GM23338 (cell line): ENCODE results near the gene OSGIN1. TPM values are rescaled to one million over a fixed set of nuclear protein-coding genes. Genes with fewer than 3 reads are reported as not detected.

Experiments used
- ATAC-seq: fragments of 200-7000 bp; cut with Tn5 transposase; 3 replicates; pipeline ENCODE4 v1.9.1; 2020
- DNase-seq: peaks from one replicate; pipeline ENCODE4 v3.0.0-alpha.2; 2015; ENCODE audit warnings: low spot score
- H2AFZ ChIP-seq: fragments of 200-600 bp; sonication (generic); 2 replicates; pipeline ENCODE4 v1.8.0; 2016; ENCODE audit warnings: antibody characterized with exemption, mild to moderate bottlenecking, moderate library complexity
- H3F3A ChIP-seq: fragments of 200-600 bp; sonication (generic); replicated peaks from 2 replicates; pipeline ENCODE4 v1.8.0; 2017; ENCODE audit warnings: antibody characterized with exemption, mixed run types, low read depth
- H3K27ac ChIP-seq: fragments of 200-600 bp; sonication (generic); 2 replicates; pipeline ENCODE4 v1.6.1; 2016; ENCODE audit warnings: low read depth
- H3K27me3 ChIP-seq: fragments of 200-600 bp; sonication (generic); 2 replicates; pipeline ENCODE4 v1.8.0; 2016; ENCODE audit warnings: mild to moderate bottlenecking, mixed run types, moderate library complexity; ENCODE audit not compliant: insufficient read depth
- H3K36me3 ChIP-seq: fragments of 200-600 bp; sonication (generic); 2 replicates; pipeline ENCODE4 v1.8.0; 2016; ENCODE audit warnings: mild to moderate bottlenecking; ENCODE audit not compliant: insufficient read depth
- H3K4me1 ChIP-seq: fragments of 200-600 bp; sonication (generic); 2 replicates; pipeline ENCODE4 v1.8.0; 2016; ENCODE audit warnings: mild to moderate bottlenecking, moderate library complexity; ENCODE audit not compliant: insufficient read depth
- H3K4me2 ChIP-seq: fragments of 200-600 bp; sonication (generic); 2 replicates; pipeline ENCODE4 v1.7.1; 2017; ENCODE audit warnings: mixed run types
- H3K4me3 ChIP-seq: fragments of 200-600 bp; sonication (generic); 2 replicates; pipeline ENCODE4 v1.6.1; 2016; ENCODE audit warnings: mixed run types
- H3K79me2 ChIP-seq: fragments of 200-600 bp; sonication (generic); replicated peaks from 2 replicates; pipeline ENCODE4 v1.8.0; 2017; ENCODE audit warnings: mild to moderate bottlenecking; ENCODE audit not compliant: insufficient read depth
- H3K9me2 ChIP-seq: fragments of 200-600 bp; sonication (generic); 2 replicates; pipeline ENCODE4 v1.8.0; 2017; ENCODE audit not compliant: insufficient read depth
- H4K20me1 ChIP-seq: fragments of 200-600 bp; sonication (generic); replicated peaks from 2 replicates; pipeline ENCODE4 v1.8.0; 2017; ENCODE audit warnings: mild to moderate bottlenecking; ENCODE audit not compliant: insufficient read depth
- H3K27ac Mint-ChIP-seq: 2 replicates; pipeline ENCODE4 v1.8.0; 2020; ENCODE audit warnings: inconsistent platforms, mild to moderate bottlenecking, moderate library complexity, mixed read lengths
- H3K27me3 Mint-ChIP-seq: 3 replicates; pipeline ENCODE4 v1.8.0; 2022; ENCODE audit warnings: low read depth, mild to moderate bottlenecking, moderate library complexity, mixed read lengths, inconsistent platforms; ENCODE audit not compliant: insufficient read depth, poor library complexity
- H3K36me3 Mint-ChIP-seq: 3 replicates; pipeline ENCODE4 v1.8.0; 2021; ENCODE audit warnings: low read depth, mild to moderate bottlenecking, inconsistent platforms, moderate library complexity, mixed read lengths
- H3K4me1 Mint-ChIP-seq: 3 replicates; pipeline ENCODE4 v1.8.0; 2020; ENCODE audit warnings: mild to moderate bottlenecking, inconsistent platforms, mixed read lengths
- H3K4me3 Mint-ChIP-seq: 3 replicates; pipeline ENCODE4 v1.8.0; 2021; ENCODE audit warnings: moderate library complexity, mild to moderate bottlenecking, inconsistent platforms, mixed read lengths
- H3K9me3 Mint-ChIP-seq: 3 replicates; pipeline ENCODE4 v1.8.0; 2020; ENCODE audit warnings: moderate library complexity, mild to moderate bottlenecking, inconsistent platforms, mixed read lengths
- CREB1 ChIP-seq: fragments of 250-450 bp; sonication (Bioruptor Pico); IDR thresholded peaks from 2 replicates; pipeline ENCODE4 v1.5.0; 2020; ENCODE audit warnings: low read depth, mild to moderate bottlenecking, moderate library complexity
- EZH2 ChIP-seq: fragments of 200-600 bp; sonication (generic); IDR thresholded peaks from one replicate; pipeline ENCODE4 v1.8.0; 2017; ENCODE audit warnings: antibody characterized with exemption, mild to moderate bottlenecking, low read depth; ENCODE audit not compliant: unreplicated experiment
- JUNB ChIP-seq: IDR thresholded peaks from one replicate; pipeline ENCODE4 v1.6.1; 2016; ENCODE audit warnings: antibody characterized with exemption; ENCODE audit not compliant: unreplicated experiment
- ZNF114 ChIP-seq: fragments of 250-450 bp; sonication (Bioruptor Pico); IDR thresholded peaks from 2 replicates; pipeline ENCODE4 v1.5.0; 2020; ENCODE audit warnings: mild to moderate bottlenecking, moderate library complexity
- ZNF331 ChIP-seq: fragments of 250-450 bp; sonication (Bioruptor Pico); IDR thresholded peaks from 2 replicates; pipeline ENCODE4 v1.5.0; 2020; ENCODE audit warnings: low read depth, mild to moderate bottlenecking, moderate library complexity
- polyA plus RNA-seq: library from polyadenylated mRNA; unstranded; fragments of >200 nt; fragmentation: Nextera tagmentation; extraction: Ambion mirVana; gene quantifications from 2 replicates; pipeline ENCODE4 v1.2.1, GENCODE V29; 2016
- total RNA-seq: library from RNA; depleted of rRNA; stranded (reverse); fragments of >200 nt; shearing (Covaris generic); gene quantifications from 2 replicates; pipeline ENCODE4 v1.2.3, GENCODE V29; 2014
- TF ChIP-seq, protein P1 (sequence below): fragments of 250-450 bp; sonication (Bioruptor Pico); IDR thresholded peaks from 2 replicates; pipeline ENCODE4 v1.5.0; 2020; ENCODE audit warnings: mild to moderate bottlenecking, moderate library complexity
- TF ChIP-seq, protein P2 (sequence below): IDR thresholded peaks from one replicate; pipeline ENCODE4 v1.6.1; 2018; ENCODE audit warnings: antibody characterized with exemption; ENCODE audit not compliant: unreplicated experiment

The OSGIN1 gene
- total and polyA plus RNA-seq, 2 experiments from 2014 or later = 0.32 to 1.6 TPM

GRCh38 chr16:83930730-83931500, 22.1 kb upstream of the OSGIN1 start:
- Histone ChIP-seq H3K4me3 (no peak overlapping the region), H3K4me2 (no peak overlapping the region), H3K36me3 (no peaks in the 10 kb centered on the region), H3K4me1 (peaks cover 13% of the 10 kb centered on the region), H3K9me2 (no peaks in the 10 kb centered on the region), H3K27me3 (no peaks in the 10 kb centered on the region), H3F3A (no peaks in the 10 kb centered on the region), H2AFZ (no peak overlapping the region), H4K20me1 (no peaks in the 10 kb centered on the region), H3K27ac (no peak overlapping the region), H3K79me2 (no peaks in the 10 kb centered on the region)
- Mint-ChIP-seq H3K4me3 (no peak overlapping the region), H3K4me1 (peaks cover 10% of the 10 kb centered on the region), H3K36me3 (no peaks in the 10 kb centered on the region; the same call in 1 of the 3 replicates), H3K27ac (no peak overlapping the region), H3K27me3 (peaks cover 17% of the 10 kb centered on the region), H3K9me3 (no peaks in the 10 kb centered on the region; the same call in 2 of the 3 replicates)
- TF ChIP-seq CREB1 (CRISPR knock-in tag) = no peak
- no peak for TF ChIP-seq EZH2
- no peak for TF ChIP-seq JUNB
- TF ChIP-seq ZNF331 (CRISPR knock-in tag) = no peak
- TF ChIP-seq, protein P1, sequence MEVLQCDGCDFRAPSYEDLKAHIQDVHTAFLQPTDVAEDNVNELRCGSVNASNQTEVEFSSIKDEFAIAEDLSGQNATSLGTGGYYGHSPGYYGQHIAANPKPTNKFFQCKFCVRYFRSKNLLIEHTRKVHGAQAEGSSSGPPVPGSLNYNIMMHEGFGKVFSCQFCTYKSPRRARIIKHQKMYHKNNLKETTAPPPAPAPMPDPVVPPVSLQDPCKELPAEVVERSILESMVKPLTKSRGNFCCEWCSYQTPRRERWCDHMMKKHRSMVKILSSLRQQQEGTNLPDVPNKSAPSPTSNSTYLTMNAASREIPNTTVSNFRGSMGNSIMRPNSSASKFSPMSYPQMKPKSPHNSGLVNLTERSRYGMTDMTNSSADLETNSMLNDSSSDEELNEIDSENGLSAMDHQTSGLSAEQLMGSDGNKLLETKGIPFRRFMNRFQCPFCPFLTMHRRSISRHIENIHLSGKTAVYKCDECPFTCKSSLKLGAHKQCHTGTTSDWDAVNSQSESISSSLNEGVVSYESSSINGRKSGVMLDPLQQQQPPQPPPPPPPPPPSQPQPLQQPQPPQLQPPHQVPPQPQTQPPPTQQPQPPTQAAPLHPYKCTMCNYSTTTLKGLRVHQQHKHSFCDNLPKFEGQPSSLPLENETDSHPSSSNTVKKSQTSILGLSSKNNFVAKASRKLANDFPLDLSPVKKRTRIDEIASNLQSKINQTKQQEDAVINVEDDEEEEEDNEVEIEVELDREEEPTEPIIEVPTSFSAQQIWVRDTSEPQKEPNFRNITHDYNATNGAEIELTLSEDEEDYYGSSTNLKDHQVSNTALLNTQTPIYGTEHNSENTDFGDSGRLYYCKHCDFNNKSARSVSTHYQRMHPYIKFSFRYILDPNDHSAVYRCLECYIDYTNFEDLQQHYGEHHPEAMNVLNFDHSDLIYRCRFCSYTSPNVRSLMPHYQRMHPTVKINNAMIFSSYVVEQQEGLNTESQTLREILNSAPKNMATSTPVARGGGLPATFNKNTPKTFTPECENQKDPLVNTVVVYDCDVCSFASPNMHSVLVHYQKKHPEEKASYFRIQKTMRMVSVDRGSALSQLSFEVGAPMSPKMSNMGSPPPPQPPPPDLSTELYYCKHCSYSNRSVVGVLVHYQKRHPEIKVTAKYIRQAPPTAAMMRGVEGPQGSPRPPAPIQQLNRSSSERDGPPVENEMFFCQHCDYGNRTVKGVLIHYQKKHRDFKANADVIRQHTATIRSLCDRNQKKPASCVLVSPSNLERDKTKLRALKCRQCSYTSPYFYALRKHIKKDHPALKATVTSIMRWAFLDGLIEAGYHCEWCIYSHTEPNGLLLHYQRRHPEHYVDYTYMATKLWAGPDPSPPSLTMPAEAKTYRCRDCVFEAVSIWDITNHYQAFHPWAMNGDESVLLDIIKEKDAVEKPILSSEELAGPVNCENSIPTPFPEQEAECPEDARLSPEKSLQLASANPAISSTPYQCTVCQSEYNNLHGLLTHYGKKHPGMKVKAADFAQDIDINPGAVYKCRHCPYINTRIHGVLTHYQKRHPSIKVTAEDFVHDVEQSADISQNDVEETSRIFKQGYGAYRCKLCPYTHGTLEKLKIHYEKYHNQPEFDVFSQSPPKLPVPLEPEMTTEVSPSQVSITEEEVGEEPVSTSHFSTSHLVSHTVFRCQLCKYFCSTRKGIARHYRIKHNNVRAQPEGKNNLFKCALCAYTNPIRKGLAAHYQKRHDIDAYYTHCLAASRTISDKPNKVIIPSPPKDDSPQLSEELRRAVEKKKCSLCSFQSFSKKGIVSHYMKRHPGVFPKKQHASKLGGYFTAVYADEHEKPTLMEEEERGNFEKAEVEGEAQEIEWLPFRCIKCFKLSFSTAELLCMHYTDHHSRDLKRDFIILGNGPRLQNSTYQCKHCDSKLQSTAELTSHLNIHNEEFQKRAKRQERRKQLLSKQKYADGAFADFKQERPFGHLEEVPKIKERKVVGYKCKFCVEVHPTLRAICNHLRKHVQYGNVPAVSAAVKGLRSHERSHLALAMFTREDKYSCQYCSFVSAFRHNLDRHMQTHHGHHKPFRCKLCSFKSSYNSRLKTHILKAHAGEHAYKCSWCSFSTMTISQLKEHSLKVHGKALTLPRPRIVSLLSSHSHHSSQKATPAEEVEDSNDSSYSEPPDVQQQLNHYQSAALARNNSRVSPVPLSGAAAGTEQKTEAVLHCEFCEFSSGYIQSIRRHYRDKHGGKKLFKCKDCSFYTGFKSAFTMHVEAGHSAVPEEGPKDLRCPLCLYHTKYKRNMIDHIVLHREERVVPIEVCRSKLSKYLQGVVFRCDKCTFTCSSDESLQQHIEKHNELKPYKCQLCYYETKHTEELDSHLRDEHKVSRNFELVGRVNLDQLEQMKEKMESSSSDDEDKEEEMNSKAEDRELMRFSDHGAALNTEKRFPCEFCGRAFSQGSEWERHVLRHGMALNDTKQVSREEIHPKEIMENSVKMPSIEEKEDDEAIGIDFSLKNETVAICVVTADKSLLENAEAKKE = no peak
- no peak for TF ChIP-seq ZNF114 (CRISPR knock-in tag)
- TF ChIP-seq, protein P2, sequence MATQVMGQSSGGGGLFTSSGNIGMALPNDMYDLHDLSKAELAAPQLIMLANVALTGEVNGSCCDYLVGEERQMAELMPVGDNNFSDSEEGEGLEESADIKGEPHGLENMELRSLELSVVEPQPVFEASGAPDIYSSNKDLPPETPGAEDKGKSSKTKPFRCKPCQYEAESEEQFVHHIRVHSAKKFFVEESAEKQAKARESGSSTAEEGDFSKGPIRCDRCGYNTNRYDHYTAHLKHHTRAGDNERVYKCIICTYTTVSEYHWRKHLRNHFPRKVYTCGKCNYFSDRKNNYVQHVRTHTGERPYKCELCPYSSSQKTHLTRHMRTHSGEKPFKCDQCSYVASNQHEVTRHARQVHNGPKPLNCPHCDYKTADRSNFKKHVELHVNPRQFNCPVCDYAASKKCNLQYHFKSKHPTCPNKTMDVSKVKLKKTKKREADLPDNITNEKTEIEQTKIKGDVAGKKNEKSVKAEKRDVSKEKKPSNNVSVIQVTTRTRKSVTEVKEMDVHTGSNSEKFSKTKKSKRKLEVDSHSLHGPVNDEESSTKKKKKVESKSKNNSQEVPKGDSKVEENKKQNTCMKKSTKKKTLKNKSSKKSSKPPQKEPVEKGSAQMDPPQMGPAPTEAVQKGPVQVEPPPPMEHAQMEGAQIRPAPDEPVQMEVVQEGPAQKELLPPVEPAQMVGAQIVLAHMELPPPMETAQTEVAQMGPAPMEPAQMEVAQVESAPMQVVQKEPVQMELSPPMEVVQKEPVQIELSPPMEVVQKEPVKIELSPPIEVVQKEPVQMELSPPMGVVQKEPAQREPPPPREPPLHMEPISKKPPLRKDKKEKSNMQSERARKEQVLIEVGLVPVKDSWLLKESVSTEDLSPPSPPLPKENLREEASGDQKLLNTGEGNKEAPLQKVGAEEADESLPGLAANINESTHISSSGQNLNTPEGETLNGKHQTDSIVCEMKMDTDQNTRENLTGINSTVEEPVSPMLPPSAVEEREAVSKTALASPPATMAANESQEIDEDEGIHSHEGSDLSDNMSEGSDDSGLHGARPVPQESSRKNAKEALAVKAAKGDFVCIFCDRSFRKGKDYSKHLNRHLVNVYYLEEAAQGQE = no peak
- no peak for ATAC-seq
- no peak for DNase-seq
